Tibial nerve (tissue), 4 donors: ENCODE measurements around the gene KRTAP5-5.

Experiments
- CTCF ChIP-seq, 5 experiments: fragments of 200-600 bp in 3 of 5; fragments of 450-650 bp in 2 of 5; sonication (generic) in 3 of 5; IDR thresholded peaks; one replicate each; pipeline ENCODE4 v1.5.1; 2016 to 2019; ENCODE audit warnings: antibody characterized with exemption in 5 of 5, mild to moderate bottlenecking in 3 of 5, moderate library complexity in 2 of 5
- EP300 ChIP-seq, 2 donors: sonication (generic); formaldehyde crosslinking; IDR thresholded peaks; one replicate each; pipeline ENCODE4 v1.6.1; 2017; ENCODE audit warnings: antibody characterized with exemption in 2 of 2, mild to moderate bottlenecking in 1 of 2
- POLR2A ChIP-seq, 2 donors: fragments of 450-650 bp; IDR thresholded peaks; one replicate each; pipeline ENCODE4 v1.6.1; 2017; ENCODE audit warnings: antibody characterized with exemption in 2 of 2, mild to moderate bottlenecking in 2 of 2, moderate library complexity in 2 of 2

- TF ChIP-seq CTCF (IDR thresholded peaks at IDR 0.05) (no peak), POLR2A (IDR thresholded peaks at IDR 0.05) (no peak), EP300 (IDR thresholded peaks at IDR 0.05) (no peak)
Measured at GRCh38 chr11:1650918-1651262, 21.3 kb downstream of the KRTAP5-5 start.
